NCI-H2196 (cell line): ENCODE results near the gene BMERB1.
"Not testable (repeated sequence)": the region's sequence is repeated elsewhere in the genome, so short reads cannot be mapped to it uniquely, and the experiment has no call there.

Experiments used
- DNase-seq: peaks from one replicate; lab custom pipeline; 2025; ENCODE audit not compliant: unreplicated experiment; lab: John Stamatoyannopoulos, UW

Gene BMERB1

DNA sequence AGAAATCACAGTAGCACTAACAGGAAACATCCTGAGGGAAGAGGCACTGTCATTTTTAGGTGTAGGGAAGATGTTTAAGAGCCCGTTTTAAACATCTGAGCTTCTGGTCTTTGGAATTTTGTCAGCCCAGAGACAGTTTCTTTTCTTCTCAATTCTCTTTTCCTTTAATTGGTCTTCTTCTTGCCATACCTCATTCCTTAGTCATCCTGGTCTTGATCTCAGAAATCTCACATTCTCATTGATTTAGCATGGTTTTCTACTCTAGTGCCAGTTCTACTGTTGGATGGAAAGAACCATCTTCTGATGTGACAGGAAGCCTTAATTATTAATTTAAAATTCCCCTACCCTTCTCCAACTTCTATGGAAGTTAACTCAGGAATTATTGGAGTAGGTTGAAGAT lies 25.4 kb downstream of the BMERB1 start:
- no peak for DNase-seq

DNA sequence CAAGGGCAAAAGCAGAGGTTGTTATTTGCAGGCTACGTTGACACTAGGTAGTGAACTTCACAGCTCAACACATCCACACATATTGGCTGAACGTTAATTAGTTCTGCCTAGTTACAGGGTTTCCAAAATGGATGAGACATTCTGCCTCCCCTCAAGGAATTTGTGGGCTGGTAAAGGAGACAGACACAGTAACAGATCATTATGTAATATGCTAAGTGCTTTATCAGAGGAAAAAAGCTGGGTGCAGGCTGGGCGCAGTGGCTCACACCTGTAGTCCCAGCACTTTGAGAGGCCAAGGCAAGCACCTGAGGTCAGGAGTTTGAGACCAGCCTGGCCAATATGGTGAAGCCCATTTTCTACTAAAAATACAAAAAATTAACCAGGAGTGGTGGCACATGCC lies 26.2 kb downstream of the BMERB1 start:
- DNase-seq = no peak

DNA sequence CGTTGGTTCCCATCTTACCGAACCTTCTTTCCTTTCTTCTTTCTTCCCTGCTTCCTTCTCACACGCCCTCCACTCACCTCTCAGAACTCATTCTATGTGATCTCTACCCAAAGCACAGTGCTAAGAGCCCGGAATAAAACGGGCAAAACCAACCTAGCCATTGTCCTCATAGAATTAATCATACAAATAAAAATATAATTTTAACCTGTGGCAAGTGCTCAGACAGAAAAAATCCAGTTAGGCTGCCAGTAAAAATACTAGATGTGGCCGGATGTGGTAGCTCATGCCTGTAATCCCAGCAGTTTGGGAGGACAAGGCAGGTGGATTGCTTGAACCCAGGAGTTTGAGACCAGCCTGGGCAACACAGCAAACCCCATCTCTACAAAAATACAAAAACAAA lies 27.0 kb downstream of the BMERB1 start:
- no peak for DNase-seq

DNA sequence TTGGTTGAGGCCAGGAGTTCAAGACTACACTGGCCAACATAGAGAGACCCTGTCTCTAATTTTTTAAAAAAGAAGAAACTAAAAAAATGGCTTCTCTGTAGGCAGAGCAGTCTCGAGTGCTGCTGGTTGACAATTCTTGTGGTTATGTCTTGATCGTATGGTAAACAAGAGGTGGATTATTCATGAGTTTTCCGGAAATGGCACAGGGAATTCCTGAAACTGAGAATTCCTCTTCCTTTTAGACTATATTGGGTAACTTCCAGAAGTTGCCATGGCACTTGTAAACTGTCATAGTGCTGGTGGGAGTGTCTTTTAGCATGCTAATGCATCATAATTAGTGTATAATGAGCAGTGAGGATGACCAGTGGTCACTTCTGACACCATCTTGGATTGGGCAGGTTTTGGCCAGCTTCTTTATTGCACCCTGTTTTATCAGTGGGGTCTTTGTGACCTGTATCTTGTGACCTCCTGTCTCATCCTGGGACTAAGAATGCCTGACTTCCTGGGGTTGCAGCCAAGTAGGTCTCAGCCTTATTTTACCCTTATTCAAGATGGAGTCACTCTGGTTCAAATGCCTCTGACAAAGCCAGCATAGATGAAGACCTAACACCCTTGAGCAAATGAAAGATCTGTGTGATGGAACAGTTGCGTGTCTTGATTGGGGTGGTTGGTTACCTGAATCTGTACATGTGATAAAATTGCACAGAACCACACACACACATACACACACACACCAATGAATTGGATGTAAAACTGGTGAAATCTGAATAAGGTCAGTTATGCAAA lies 30.2 kb downstream of the BMERB1 start:
- no peak for DNase-seq

DNA sequence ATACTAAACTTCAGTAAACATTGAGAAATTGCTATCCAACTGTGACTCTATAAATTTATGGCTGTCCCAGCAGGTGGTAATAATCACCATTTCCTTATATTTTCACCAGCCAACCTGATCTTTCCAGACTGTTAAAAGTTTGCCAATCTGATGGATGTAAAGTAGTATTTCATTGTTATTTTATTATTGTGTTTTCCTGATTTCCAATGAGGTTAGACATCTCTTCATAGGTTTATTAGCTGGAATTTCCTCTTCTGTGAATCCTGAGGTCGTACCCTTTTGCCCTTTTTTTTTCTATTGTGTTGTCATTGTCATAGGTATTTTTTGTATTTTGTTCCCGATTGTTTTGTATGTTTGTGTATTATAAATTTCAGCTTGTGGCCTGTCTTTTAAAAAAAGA lies 31.7 kb downstream of the BMERB1 start:
- no peak for DNase-seq

DNA sequence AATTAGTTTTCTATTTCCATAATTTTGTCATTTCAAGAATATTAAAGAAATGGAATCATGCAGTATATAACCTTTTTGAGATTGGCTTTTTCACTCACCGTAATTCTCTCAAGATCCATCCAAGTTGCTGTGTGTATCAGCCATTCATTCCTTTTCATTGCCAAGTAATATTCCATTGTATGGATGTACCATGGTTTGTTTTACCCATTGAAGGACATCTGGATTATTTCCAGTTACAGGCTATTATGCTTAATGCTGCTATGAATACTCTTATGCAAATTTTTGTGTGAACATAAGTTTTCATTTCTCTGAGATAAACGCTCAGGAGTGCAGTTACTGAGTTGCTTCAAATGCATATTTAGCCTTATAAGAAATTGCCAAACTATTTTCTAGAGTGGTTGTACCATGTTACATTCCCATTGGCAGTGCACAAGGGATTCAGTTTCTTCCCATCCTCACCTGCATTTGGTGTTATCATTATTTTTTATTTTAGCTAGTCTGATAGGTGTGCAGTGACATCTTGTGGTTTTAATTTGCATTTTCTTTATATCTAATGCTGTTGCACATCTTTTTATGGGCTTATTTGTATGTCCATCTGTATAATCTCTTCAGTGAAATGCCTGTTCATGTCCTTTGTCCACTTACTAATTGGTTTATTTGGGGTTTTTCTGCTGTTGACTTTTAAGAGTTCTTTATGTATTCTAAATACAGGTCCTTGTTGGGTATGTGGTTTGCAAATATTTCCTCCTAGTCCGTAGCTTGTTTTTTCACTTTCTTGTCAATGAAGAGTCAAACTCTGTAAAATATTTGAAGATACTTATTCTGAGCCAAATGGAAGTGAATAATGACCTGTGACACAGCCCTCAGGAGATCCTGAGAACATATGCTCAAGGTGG lies 32.7 kb downstream of the BMERB1 start:
- DNase-seq = no peak

DNA sequence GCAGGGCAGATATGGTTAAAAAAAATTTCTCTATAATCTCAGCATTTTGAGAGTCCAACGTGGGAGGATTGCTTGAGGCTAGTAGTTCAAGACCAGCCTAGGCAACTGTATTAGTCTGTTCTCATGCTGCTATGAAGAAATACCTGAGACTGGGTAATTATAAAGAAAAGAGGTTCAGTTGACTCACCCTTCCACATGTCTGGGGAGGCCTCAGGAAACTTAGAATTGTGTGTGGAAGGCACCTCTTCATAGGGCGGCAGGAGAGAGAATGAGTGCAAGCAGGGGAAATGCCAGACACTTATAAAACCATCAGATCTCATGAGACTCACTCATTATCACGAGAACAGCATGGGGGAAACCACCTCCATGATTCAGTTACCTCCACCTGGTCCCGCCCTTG lies 42.6 kb downstream of the BMERB1 start:
- not testable (repeated sequence) for DNase-seq

DNA sequence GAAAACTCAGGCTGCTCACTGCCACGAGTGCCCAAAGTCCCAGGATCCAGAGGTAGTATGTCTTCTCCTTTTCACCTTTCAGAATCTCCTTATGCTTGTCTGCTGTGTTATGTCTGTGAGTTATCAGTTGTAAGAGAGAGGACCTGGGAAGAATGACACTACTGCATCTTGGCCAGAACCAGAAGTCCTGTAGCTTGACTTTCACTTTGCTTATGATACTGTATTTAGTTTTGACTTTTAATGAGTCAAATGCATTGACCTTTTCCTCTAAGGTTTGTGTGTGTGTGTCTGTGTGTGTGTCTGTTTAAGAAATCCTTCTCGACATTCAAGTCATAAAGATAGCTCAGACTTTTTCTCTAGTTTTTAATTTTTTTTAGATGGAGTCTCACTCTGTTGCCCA lies 43.4 kb downstream of the BMERB1 start:
- no peak for DNase-seq

DNA sequence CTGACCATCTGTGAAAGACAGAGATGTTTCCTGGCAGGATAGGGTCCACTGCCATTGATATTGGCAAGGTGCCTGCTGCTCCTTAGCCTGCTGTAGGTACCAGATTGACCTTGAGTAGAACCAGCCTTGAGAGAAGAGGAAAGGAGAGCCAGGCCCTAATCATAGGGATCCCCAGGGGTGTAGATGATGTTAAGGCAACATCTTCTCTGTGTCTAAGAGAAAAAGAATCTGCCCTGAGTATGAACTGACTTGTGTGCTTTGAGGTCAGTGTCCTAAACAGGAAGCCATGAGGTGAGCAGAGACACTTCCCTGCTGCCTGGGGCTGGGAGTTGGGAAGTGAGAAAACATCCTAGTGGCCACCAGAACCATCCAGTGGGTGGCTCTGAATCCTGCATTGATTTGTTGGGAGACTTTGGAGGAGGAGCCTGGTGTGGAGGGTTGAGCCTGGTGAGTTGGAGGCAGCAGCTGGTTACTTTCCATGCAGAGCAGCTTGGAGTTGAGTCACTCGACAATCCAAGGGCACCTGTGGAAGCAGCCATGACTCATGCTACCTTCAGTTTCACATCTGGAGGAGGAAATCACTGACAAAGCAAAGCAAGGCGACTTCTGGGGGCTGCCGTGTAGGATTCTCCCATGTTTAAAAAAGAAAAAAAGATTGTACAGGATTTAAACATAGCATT lies 47.8 kb downstream of the BMERB1 start:
- DNase-seq = peak; percentile 73

DNA sequence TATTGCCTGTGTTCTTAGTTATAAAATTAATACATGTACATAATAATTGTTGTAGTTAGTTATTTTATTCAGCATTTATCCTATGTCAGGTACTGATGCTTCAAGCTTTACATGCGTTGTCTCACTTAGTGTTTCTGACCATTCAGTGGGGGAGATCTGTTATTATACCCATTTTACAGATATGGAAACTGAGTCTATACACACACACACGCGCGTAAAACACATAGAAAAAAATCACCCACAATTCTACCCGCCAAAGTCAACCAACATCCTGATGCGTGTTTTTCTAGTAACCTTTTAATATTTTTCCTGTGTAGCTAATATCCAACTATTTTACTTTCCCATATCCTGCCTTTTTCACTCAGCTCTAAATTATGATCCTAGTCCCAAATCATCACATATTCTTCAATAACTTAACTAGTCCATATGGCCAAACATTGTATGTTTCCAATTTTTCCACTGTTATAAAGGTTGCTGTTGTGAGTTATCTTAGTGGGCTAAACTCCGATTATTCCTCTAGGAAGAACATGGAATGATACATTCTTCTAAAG lies 48.4 kb downstream of the BMERB1 start:
- DNase-seq = no peak

DNA sequence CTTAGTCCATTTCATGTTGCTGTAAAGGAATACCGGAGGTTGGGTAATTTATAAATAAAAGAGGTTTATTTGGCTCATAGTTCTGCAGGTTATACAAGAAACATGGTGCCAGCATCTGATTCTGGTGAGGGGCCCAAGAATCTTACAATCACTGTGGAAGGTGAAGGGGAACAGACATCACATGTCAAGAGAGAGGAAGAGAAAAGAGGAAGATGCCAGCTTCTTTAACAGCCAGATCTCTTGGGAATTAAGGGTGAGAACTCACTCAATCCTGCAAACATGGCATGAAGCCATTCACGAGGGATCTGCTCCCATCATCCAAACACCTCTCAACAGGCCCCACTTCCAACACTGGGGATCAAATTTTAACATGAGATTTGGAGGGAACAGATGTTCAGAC lies 49.5 kb downstream of the BMERB1 start:
- DNase-seq = no peak

DNA sequence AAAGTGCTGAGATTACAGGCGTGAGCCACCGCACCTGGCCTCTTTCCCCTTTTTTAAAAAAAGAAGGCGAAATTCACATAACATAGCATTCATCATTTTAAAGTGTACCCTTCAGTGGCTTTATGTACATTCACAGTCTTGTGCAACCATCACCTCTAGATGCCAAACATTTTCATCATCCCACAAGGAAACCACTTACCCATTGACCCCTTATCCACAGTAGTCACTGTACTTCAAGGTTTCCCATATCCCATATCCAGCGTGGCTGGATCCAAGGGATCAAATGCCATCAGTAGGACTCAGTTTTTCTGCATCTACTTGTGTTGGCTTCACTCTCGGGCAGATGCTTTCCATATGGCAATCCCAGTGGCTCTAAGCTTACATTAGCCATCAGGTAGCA lies 50.3 kb downstream of the BMERB1 start:
- no peak for DNase-seq

DNA sequence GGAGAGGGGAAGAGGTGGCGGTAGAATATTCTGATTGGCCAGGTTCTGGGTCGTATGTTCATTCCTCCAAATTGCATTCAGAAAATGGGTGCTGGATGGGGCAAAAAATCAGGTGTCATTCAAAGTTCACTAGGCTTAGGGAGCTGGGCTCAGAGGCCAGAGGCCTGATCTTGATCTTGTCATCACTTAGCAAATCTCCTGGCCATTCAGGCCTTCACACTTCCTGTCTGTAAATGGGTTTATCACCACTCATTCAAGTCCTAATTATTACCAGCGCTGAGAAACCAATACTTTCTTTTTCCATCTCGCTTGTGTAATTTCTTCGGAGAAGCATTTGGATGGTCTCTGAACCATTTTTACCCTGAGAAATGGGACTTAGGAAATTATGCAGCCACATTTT lies 50.8 kb downstream of the BMERB1 start:
- no peak for DNase-seq

DNA sequence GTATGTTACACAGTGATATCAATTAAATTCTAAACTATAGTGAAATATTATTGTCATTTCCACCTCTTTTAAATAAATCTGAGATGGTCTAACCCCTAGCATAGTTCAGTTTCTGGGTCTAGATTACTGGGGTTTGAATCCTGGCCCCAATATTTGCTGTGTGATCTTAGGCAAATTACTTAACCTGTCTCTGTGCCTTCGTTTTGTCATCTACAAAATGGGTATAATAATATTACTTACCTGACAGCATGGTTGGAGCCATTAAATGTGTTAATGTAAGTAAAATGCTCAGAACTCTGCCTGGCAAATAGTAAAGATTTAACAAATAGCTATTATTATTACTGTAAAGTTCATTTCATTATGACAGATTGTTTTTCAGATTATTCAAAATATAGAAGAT lies 52.3 kb downstream of the BMERB1 start:
- DNase-seq = no peak

DNA sequence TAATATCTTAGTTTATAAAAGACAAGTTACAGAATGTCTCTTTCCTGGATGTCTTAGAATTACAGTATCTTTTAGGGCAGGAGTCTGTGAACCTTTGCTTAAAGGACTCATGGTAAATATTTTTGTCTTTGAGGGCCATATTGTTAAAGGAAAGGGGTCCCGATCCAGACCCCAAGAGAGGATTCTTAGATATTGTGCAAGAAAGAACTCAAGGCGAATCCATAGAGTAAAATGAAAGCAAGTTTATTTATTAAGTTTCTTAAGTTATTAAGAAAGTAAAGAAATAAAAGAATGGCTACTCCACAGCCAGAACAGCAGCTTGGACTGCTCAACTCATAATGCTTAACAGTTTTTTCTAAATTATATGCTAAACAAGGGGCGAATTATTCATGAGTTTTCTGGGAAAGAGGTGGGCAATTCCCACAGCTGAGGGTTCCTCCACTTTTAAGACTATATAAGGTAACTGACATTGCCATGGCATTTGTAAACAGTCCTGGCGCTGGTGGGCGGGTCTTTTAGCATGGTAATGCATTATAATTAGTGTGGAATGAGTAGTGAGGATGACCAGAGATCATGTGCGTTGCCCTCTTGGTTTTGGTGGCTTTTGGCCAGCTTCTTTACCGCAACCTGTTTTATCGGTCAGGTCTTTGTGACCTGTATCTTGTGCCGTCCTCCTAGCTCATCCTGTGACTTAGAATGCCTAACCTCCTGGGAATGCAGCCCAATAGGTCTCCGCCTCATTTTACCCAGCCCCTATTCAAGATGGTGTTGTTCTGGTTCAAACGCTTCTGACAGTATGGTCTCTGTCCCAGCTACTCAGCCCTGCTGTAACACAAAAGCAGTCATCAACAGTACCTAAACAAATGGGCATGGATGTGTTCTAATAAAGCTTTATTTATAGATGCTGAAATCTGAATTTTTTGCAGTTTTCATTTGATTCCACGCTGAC lies 53.2 kb downstream of the BMERB1 start:
- no peak for DNase-seq

DNA sequence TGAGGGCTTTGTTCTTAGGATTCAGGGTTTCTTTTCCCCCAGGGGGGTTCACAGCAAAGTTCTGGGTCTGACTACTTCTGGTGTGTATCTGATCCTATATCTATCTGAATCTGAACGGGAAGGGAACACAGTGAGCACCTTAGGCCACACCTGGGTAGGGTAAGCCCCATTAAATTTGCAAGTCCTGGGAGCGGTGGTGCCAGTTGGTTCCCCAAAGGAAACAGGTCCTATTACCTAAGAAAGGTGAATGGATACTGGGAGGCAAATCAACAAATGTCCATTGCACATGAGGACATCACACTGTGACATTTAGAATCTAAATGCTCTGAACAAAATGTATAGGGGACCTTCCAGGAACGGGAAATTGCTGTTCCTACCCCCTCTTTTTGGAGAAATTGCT lies 54.6 kb downstream of the BMERB1 start:
- no peak for DNase-seq

DNA sequence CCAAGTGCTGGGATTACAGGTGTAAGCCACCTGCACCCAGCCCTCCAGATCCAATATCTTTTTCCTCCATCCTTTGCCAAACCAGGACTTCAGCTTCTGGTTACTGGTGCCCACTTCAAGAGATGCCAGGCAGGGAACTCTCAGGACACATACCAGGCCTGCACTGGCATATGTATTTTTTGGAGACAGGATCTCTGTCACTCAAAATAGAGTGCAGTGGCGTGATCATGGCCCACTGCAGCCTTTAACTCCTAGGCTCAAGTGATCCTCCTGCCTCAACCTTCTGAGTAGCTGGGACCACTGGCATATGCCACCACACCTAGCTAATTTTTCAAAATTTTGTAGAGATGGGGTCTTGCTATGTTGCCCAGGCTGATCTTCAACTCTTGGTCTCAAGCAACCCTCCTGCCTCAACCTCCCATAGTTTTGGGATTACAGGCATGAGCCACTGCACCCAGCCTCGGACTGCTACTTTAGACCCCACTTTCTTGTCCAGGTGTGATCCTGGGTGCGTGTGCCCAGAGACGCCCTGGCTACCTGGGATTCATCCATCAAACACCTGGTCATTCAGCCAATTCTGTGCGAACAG lies 55.8 kb downstream of the BMERB1 start:
- DNase-seq = no peak

DNA sequence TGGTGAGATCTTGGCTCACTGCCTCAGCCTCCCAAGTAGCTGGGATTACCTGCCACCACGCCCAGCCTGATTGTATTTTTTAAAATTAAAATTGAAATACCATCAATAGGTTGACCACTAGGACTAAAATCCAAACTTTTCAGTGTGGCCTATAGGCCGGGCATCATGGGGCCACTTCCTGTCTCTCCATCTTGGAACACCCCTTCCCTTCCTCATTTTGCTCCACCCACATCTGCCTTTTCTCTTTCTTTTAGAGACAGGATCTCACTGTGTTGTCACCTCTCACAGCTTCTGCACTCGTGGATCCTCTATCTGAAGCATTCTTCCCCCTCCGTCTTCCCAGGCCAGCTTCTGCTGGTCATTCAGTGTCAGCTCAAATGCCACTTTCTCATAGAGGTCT lies 57.0 kb downstream of the BMERB1 start:
- no peak for DNase-seq

DNA sequence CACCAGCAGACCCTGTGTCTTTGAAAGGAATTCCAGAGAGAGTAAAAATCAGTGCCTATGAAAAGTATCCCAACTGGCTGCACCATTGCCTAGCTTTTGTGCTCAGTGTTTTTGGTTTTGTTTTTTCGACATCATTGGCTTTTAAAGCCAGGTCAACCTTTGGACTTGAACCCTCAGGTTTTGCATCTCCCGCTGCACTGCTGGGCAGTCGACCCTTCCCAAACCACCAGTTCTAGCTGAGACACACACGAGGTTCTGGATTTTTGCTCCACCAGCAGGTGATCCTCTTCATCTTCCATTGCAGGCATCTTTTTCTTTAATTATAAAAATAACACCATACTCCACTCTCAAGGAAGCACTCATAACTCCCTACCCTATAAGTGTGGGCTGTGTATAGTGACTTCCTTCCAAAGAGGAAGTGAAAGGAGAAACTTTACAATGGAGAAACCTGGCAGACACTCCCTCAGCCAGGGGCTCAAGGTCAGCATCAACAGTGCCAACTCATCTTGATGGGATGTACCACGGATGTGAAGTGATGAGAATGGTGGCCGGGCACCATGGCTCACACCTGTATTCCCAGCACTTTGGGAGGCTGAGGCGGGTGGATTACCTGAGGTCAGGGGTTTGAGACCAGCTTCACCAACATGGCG lies 57.8 kb downstream of the BMERB1 start:
- DNase-seq = no peak
